ENCODE data around the gene OR2AE1.

DNA sequence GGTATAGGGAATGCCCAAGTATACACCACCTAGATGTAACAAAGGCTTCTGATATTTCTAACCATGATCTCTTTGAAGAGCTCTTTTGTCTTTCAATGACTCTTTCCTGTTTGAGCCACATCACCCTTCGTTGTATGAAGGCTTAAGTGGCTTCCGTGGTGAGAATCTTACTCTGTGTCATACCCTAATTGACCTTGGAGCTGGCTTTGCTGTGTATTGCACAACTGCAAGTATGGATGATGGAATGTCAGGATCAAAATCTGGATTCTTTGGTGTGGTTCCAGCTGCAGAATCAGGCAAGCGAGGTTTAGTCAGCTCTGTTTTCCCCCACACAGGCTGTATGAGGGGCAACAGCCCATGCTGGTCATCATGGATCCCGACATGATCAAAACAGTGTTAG, 33.0 kb downstream of the OR2AE1 start:
- TF ChIP-seq, protein P1, sequence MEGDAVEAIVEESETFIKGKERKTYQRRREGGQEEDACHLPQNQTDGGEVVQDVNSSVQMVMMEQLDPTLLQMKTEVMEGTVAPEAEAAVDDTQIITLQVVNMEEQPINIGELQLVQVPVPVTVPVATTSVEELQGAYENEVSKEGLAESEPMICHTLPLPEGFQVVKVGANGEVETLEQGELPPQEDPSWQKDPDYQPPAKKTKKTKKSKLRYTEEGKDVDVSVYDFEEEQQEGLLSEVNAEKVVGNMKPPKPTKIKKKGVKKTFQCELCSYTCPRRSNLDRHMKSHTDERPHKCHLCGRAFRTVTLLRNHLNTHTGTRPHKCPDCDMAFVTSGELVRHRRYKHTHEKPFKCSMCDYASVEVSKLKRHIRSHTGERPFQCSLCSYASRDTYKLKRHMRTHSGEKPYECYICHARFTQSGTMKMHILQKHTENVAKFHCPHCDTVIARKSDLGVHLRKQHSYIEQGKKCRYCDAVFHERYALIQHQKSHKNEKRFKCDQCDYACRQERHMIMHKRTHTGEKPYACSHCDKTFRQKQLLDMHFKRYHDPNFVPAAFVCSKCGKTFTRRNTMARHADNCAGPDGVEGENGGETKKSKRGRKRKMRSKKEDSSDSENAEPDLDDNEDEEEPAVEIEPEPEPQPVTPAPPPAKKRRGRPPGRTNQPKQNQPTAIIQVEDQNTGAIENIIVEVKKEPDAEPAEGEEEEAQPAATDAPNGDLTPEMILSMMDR (IDR thresholded peaks at IDR 0.05): no peak
- TF ChIP-seq POLR2AphosphoS5 (IDR thresholded peaks at IDR 0.05): no peak

Measured in breast epithelium (tissue), 3 donors.